Endothelial cell of umbilical vein (primary cell): ENCODE results near the gene CDCP2. TPM values are rescaled to one million over a fixed set of nuclear protein-coding genes. Genes with fewer than 3 reads are reported as not detected.

Experiments
- BruUV-seq: library from RNA; stranded (reverse); fragments of 400-500 nt; replicated peaks from 2 replicates; lab custom pipeline; 2021; lab: Mats Ljungman, UMichigan
- CTCF ChIA-PET: fragments of 300-600, 350-600 bp; sonication (Branson Sonifier 250); formaldehyde crosslinking; loops from one replicate; lab custom pipeline; 2021; ENCODE audit warnings: antibody characterized with exemption, inconsistent platforms; lab: Charles Lee
- POLR2A ChIA-PET: fragments of 300-600, 350-600 bp; sonication (Branson Sonifier 250); formaldehyde crosslinking; loops from one replicate; lab custom pipeline; 2021; ENCODE audit warnings: antibody characterized with exemption, inconsistent platforms; lab: Charles Lee
- DNase-seq: peaks from one replicate; pipeline ENCODE4 v3.0.0-alpha.2; 2011; ENCODE audit warnings: low read depth, low spot score
- FAIRE-seq: peaks from 2 replicates; lab custom pipeline; 2011; peaks lifted over from hg19 to GRCh38; lab: Jason Lieb, UNC
- H2AFZ ChIP-seq: 2 replicates; pipeline ENCODE4 v1.6.0; 2012; ENCODE audit warnings: low read depth, low read length, control low read depth, inconsistent platforms
- H3K27ac ChIP-seq: 2 replicates; pipeline ENCODE4 v1.5.1; 2011; ENCODE audit warnings: low read depth, mild to moderate bottlenecking, control low read depth, low read length, moderate library complexity; ENCODE audit not compliant: insufficient read depth
- H3K27me3 ChIP-seq, 2 experiments: 2 replicates each; pipeline versions ENCODE4 v1.6.0 to v1.6.1; 2011; ENCODE audit warnings: low read length in 2 of 2, mixed read lengths in 1 of 2; ENCODE audit not compliant: control insufficient read depth in 2 of 2, insufficient read depth in 2 of 2
- H3K36me3 ChIP-seq, 2 experiments: 2 replicates in 1 of 2; 3 replicates in 1 of 2; pipeline ENCODE4 v1.5.1; 2011; ENCODE audit warnings: low read length in 2 of 2, mild to moderate bottlenecking in 1 of 2, moderate library complexity in 1 of 2; ENCODE audit not compliant: control insufficient read depth in 2 of 2, insufficient read depth in 2 of 2; ENCODE audit errors: extremely low read depth in 1 of 2
- H3K4me1 ChIP-seq: 3 replicates; pipeline ENCODE4 v1.5.1; 2011; ENCODE audit warnings: mild to moderate bottlenecking, low read length; ENCODE audit not compliant: control insufficient read depth, insufficient read depth; ENCODE audit errors: extremely low read depth
- H3K4me2 ChIP-seq: 2 replicates; pipeline ENCODE4 v1.6.1; 2011; ENCODE audit warnings: low read length, control low read depth, mixed read lengths; ENCODE audit not compliant: insufficient read depth
- H3K4me3 ChIP-seq, 3 experiments: fragments of 200-600 bp in 1 of 3; sonication (generic), shearing (Covaris generic) in 1 of 3; replicated peaks in 1 of 3; 2 replicates each; pipeline ENCODE4 v1.5.1; 2011 to 2016; ENCODE audit warnings: control low read depth in 3 of 3, low read length in 3 of 3, mild to moderate bottlenecking in 2 of 3, inconsistent platforms in 1 of 3, low read depth in 1 of 3, moderate library complexity in 1 of 3; ENCODE audit not compliant: insufficient read depth in 1 of 3
- H3K79me2 ChIP-seq: 2 replicates; pipeline ENCODE4 v1.6.0; 2012; ENCODE audit warnings: low read length, inconsistent platforms; ENCODE audit not compliant: control insufficient read depth, insufficient read depth
- H3K9ac ChIP-seq: replicated peaks from 2 replicates; pipeline ENCODE3; 2011; ENCODE audit warnings: low read length, control low read depth; ENCODE audit not compliant: insufficient read depth; ENCODE audit errors: extremely low read depth
- H3K9me1 ChIP-seq: replicated peaks from 3 replicates; pipeline ENCODE4 v1.6.0; 2011; ENCODE audit warnings: mild to moderate bottlenecking, low read length; ENCODE audit not compliant: control insufficient read depth, insufficient read depth; ENCODE audit errors: extremely low read depth
- H3K9me3 ChIP-seq: replicated peaks from 2 replicates; pipeline ENCODE4 v1.5.1; 2012; ENCODE audit warnings: low read length, inconsistent platforms; ENCODE audit not compliant: control insufficient read depth, insufficient read depth
- H4K20me1 ChIP-seq: replicated peaks from 2 replicates; pipeline ENCODE3; 2011; ENCODE audit warnings: mild to moderate bottlenecking, low read length; ENCODE audit not compliant: control insufficient read depth, insufficient read depth; ENCODE audit errors: extremely low read depth
- CTCF ChIP-seq, 2 donors: IDR thresholded peaks; 1 replicate in 1 of 2; 2 replicates in 1 of 2; pipeline ENCODE4 v1.5.1; 2011; ENCODE audit warnings: low read length in 2 of 2, mild to moderate bottlenecking in 2 of 2, moderate library complexity in 2 of 2, control low read depth in 1 of 2, inconsistent platforms in 1 of 2, low read depth in 1 of 2; ENCODE audit not compliant: insufficient read depth in 1 of 2; ENCODE audit errors: extremely low read depth in 1 of 2
- EZH2 ChIP-seq: IDR thresholded peaks from 2 replicates; pipeline ENCODE4 v1.6.1; 2012; ENCODE audit warnings: borderline replicate concordance, low read depth, mild to moderate bottlenecking, moderate library complexity, low read length, inconsistent platforms; ENCODE audit not compliant: severe bottlenecking
- FOS ChIP-seq: IDR thresholded peaks from 2 replicates; pipeline ENCODE4 v1.6.1; 2011; ENCODE audit warnings: mild to moderate bottlenecking, low read length, moderate library complexity, borderline replicate concordance; ENCODE audit not compliant: insufficient read depth
- GATA2 ChIP-seq: IDR thresholded peaks from 2 replicates; pipeline ENCODE4 v1.7.0; 2011; ENCODE audit warnings: low read depth, mild to moderate bottlenecking, moderate library complexity, mixed read lengths, low read length; ENCODE audit not compliant: insufficient read length, insufficient read depth
- JUN ChIP-seq: IDR thresholded peaks from 2 replicates; pipeline ENCODE4 v1.6.1; 2011; ENCODE audit warnings: borderline replicate concordance, low read depth; ENCODE audit not compliant: insufficient read length, insufficient read depth
- MAX ChIP-seq: IDR thresholded peaks from 2 replicates; pipeline ENCODE4 v1.6.1; 2011; ENCODE audit not compliant: insufficient read depth, insufficient read length
- MYC ChIP-seq: IDR thresholded peaks from one replicate; pipeline ENCODE4 v1.6.1; 2011; ENCODE audit warnings: mild to moderate bottlenecking, low read depth, low read length
- POLR2A ChIP-seq: IDR thresholded peaks from 2 replicates; pipeline ENCODE4 v1.6.1; 2012; ENCODE audit warnings: low read depth, mild to moderate bottlenecking, control low read depth, low read length
- POLR2AphosphoS5 ChIP-seq: IDR thresholded peaks from 2 replicates; pipeline ENCODE4 v1.6.1; 2012; ENCODE audit warnings: low read depth, mild to moderate bottlenecking, control low read depth, low read length, moderate library complexity; ENCODE audit not compliant: insufficient read depth
- dilution Hi-C: fragments of 300-500 bp; cut with MboI; formaldehyde crosslinking; loops from one replicate; pipeline ENCODE4 v1.15.0; 2019; ENCODE audit warnings: low sequenced_read_pairs; ENCODE audit not compliant: extremely low pct_ligation_motif_present
- intact Hi-C: fragments of 100-400 bp; cut with micrococcal nuclease; formaldehyde crosslinking; loops from one replicate; pipeline ENCODE4 v1.10.0; 2022
- polyA plus RNA-seq, 4 experiments: library from polyadenylated mRNA; depleted of rRNA in 3 of 4; stranded (reverse) in 3 of 4; unstranded in 1 of 4; fragments of >200 nt; gene quantifications; 2 replicates each; pipeline versions ENCODE4 v1.2.1 to v1.2.3, GENCODE V29; 2011 to 2012; ENCODE audit warnings: missing spikeins in 1 of 4
- total RNA-seq: library from RNA; stranded (reverse); gene quantifications from 2 replicates; pipeline ENCODE4 v1.2.3, GENCODE V29; 2021

CDCP2 gene
- total and polyA plus RNA-seq, 2 donors (not counting 3 experiments of a cell fraction or from before 2014, with no cell fraction given) = 0.10 TPM; not detected in 1

GRCh38 chr1:54114955-54115354, 37.8 kb downstream of the CDCP2 start:
- H4K20me1 ChIP-seq = no peaks in the 10 kb centered on the region
- no peaks in the 10 kb centered on the region for H3K9me3 ChIP-seq
- intact Hi-C loops (no loop called here), dilution Hi-C loops (no loop called here)
- H3K79me2 ChIP-seq = no peaks in the 10 kb centered on the region
- H3K9me1 ChIP-seq = no peaks in the 10 kb centered on the region
- no peak overlapping the region for H3K27ac ChIP-seq
- ChIA-PET CTCF (interaction anchor here (1.5 to 2.2 kb wide), 3 partner anchors 11 to 374 kb away, joined by 4 to 8 read pairs (median 6); no protein-coding TSS in a partner anchor), POLR2A (interaction anchor here (0.5 kb wide), 1 partner anchor 34 kb away, joined by 8 read pairs; no protein-coding TSS in a partner anchor)
- no peak overlapping the region for H3K9ac ChIP-seq
- no peaks in the 10 kb centered on the region for H3K36me3 ChIP-seq
- H2AFZ ChIP-seq = no peak overlapping the region
- peaks cover 0 to 3% of the 10 kb centered on the region in 2 experiments for H3K27me3 ChIP-seq
- BruUV-seq = no TSS peak
- H3K4me3 ChIP-seq = no peak overlapping the region
- DNase-seq (no peak), FAIRE-seq (no peak)
- no peak for TF ChIP-seq JUN
- TF ChIP-seq EZH2 = no peak
- no peak for TF ChIP-seq GATA2
- no peak for TF ChIP-seq MYC
- TF ChIP-seq FOS = no peak
- TF ChIP-seq CTCF (IDR thresholded peaks at IDR 0.05; ENCODE audit: extremely low read depth in 1 of 2, insufficient read depth in 1 of 2, low read depth in 1 of 2, low read length in 2 of 2) = no peak
- TF ChIP-seq POLR2A = no peak
- TF ChIP-seq MAX = no peak
- TF ChIP-seq POLR2AphosphoS5 = no peak
- H3K4me2 ChIP-seq = no peak overlapping the region
- H3K4me1 ChIP-seq = no peaks in the 10 kb centered on the region
